PC-9 (cell line): ENCODE results near the gene ZNF471.

ENCODE experiments used
- CTCF ChIP-seq: fragments of 200-600 bp; sonication (generic); conservative IDR thresholded peaks from 2 replicates; pipeline ENCODE4 v1.6.1; 2017; ENCODE audit warnings: mixed run types, antibody characterized with exemption, mild to moderate bottlenecking, moderate library complexity
- EZH2 ChIP-seq: fragments of 200-600 bp; sonication (generic); IDR thresholded peaks from 2 replicates; pipeline ENCODE4 v1.8.0; 2017; ENCODE audit warnings: antibody characterized with exemption, low read depth

- TF ChIP-seq CTCF = no peak
- TF ChIP-seq EZH2 = no peak
These were observed 679 bp downstream of the ZNF471 start for GRCh38 chr19:56508290-56508778.
